GM10847 (cell line): ENCODE data around the gene NSUN6.
A peak's percentile ranks its signal among the peaks of the same experiment; 100 is the strongest.

Source experiments
- POLR2A ChIP-seq: IDR thresholded peaks from 2 replicates; pipeline ENCODE4 v1.6.1; 2011; ENCODE audit not compliant: insufficient read length; ENCODE audit errors: extremely low read depth

Gene NSUN6, protein sequence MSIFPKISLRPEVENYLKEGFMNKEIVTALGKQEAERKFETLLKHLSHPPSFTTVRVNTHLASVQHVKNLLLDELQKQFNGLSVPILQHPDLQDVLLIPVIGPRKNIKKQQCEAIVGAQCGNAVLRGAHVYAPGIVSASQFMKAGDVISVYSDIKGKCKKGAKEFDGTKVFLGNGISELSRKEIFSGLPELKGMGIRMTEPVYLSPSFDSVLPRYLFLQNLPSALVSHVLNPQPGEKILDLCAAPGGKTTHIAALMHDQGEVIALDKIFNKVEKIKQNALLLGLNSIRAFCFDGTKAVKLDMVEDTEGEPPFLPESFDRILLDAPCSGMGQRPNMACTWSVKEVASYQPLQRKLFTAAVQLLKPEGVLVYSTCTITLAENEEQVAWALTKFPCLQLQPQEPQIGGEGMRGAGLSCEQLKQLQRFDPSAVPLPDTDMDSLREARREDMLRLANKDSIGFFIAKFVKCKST

DNA sequence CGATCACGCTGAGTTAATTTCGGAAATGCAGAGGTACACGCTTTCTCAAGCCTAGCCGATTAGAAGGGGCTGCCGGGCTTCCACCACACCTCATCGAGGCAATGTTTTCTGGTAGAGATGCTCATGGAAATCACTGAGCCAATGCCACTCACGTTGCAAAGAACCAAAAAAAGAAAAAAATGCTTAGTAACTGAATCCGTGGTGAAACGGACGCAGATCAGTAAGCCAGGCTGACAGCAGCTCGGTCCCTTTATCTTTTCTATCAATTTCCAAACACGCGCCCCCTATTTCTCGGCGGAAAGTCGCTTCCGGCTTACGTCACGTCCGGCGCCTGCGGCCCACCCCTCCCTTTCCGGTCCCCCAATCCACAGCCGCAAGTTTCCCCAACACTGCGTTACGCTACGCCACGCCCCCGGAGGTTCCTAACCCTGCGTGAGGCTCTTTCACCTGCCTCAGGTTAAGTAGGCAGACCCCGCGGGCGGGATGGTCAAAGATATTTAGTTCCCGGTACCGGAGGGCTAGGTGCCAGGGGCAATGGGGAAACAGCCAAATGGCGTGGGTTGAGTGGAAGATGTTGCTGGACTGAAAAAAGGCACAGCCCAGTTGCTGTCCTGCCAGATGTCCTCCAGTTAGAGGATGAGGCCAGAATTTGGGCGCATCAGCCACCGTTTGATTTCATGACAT, at the start of gene NSUN6:
TSS of gene NSUN6 (minus strand) at position 264 of the 684 bp plus-strand sequence. CDS start 384 bp downstream, outside the sequence.
- TF ChIP-seq POLR2A, result peak; percentile 70

DNA sequence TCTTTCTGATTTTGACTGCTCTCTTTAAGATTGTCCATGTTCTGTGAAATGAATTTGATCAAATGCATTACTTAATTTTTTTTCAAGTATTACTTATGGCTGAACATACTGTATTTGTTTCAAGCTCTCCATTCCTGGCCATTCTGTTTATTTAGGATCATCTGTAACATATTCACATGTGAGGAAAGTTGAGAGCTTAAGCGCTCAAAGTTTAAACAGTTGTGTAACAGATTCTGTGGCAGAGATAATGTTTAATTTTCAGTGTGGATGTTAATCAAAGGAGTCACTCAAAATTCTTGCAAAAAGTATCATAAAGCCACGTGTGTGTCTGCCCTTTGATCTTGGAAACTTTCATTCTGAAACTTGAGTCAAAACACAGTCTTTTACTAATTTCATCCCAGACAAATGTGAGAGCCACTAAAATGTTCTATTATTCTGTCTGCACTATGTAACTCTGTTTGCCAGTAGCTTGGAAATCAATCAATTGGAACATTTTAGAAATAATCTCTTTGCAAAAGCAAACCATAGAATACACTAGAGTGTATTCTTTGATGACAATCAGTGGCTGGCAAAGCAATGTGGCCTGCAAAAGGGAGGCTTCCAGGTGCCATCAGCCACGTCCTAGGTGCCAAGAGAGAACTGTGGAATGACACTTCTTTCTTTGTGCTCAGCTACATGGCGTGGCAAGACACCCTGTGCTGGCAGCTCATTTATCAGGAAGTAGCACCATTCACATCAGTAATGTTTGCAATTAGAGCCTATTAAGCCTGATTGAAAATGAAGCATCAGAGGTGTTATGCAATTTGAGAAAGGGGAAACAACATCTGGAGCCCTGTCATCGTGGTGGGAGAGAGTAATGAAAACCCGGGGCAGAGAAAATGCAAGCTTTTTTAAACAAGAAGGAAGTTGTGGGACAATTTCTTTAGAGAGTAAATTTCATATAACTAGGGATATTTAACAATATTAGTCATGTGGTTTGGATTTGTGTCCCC, 48.8 kb upstream of the NSUN6 start:
- no peak for TF ChIP-seq POLR2A

GRCh38 chr10:18690541-18690940, 39.2 kb upstream of the NSUN6 start:
- TF ChIP-seq POLR2A, result no peak

DNA sequence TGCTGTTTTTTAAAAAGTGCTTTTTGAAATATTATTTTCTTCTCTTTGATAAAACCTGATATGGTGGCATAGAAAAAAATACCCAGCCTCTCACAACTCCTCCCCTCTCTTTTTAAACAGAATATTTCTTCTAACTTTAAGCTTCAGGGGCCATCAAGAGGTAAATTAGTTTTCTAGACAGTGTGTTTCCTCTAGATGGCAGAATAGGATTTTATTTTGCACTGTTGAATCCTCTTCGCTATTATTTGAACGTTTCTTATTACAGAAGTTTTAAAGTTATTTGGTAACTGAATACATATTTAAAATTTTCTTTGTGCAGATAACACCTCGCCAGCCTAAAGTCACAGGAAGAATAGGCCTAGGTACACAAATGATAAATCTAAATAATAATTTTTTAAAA, 38.1 kb upstream of the NSUN6 start:
- no peak for TF ChIP-seq POLR2A

GRCh38 chr10:18687706-18688105, 36.3 kb upstream of the NSUN6 start:
- TF ChIP-seq POLR2A, result no peak

DNA sequence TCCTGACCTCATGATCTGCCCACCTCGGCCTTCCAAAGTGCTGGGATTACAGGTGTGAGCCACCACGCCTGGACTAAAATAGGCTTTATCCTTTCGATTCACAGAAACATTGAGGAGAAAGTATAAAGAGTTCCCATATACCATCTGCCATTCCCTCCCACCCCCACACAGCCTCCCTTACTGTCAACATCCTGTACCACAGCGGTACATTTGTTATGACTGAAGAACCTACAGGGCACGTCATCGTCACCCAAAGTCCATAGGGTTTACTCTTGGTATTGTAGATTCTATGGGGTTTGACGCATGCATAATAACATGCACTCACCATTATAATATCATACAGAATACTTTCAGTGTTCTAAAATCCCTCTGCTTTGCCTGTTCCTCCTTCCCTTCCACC, 35.8 kb upstream of the NSUN6 start:
- TF ChIP-seq POLR2A, result no peak

GRCh38 chr10:18685555-18685954, 34.2 kb upstream of the NSUN6 start:
- no peak for TF ChIP-seq POLR2A

- TF ChIP-seq POLR2A, result no peak
These were observed 33.6 kb upstream of the NSUN6 start for GRCh38 chr10:18684953-18685352.

- TF ChIP-seq POLR2A, result no peak
These were observed 33.0 kb upstream of the NSUN6 start for GRCh38 chr10:18684416-18684815.

DNA sequence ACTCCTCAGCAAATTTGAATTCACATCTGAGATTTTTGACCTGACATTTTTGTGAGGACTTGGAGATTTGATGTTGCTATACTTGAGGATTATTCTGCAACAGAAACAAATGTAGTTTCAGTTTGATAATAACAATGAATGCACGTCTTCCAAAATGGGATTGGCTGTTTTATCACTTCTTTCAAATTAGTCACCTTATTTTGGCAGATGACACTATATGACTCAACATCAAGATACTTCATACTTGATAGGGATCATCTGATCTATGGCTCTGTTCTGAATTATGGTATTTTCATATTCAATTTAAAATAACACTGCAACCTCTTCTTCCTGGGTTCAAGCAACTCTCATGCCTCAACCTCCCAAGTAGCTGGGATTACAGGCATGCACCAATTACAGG, 32.0 kb upstream of the NSUN6 start:
- no peak for TF ChIP-seq POLR2A

GRCh38 chr10:18681971-18682411, 30.6 kb upstream of the NSUN6 start:
- no peak for TF ChIP-seq POLR2A

- TF ChIP-seq POLR2A, result no peak
These were observed 30.0 kb upstream of the NSUN6 start for GRCh38 chr10:18681366-18681765.

DNA sequence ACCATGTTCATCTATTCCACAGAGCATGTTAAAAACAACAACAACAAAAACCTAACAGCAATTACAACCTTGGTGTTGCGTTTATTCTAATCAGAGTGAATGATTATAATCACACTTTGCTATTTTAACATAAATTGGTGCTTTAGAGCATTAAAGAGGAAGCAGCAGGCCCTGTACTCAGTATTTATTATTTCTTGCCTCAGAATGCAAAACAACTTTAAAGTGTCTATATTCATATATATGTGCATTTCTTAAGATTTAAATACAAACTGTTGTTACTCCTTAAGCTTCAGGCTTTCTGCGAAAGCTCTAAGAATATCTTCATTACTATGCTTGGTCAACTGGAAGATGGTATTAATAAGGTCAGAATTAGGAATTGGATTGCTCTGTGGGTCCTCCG, 29.4 kb upstream of the NSUN6 start:
- TF ChIP-seq POLR2A, result no peak

DNA sequence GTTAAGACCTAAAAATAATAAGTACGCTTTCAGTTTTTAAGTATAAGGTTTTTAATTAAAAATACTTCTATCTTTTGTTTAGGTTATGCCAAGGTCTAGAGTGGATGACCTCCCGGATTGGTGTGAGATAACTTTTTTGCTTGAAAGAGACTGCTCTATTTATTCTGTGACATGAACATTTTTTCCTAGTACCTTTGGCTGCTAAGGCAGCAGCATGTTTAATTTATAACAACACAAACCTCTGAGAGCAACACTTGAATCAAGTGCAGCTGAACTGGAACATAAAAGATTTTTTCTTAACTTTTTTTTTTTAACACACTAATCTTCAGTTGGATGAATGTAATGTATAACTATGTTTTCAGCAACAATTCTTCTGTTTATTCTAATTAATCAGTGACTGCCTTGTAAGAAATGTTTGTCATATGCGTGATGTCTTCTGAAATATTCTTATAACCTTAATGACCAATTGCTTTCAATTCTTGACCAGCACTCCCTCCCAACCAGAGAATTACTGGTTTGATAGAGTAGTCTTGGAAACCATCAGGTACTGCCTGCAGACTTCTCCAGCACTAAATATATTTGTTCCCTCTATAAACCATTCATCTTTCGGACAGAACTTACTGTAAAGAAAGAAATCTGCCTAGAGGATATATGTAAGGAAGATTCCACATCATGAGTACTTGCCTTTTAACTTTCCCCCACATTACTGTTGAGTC, 23.9 kb upstream of the NSUN6 start:
- TF ChIP-seq POLR2A, result no peak
